B cell (primary cell): Measurements from ENCODE around the gene VGLL1. TPM values are rescaled to one million over a fixed set of nuclear protein-coding genes. Genes with fewer than 3 reads are reported as not detected.

Experiments used
- ATAC-seq: fragments of 200-7000 bp; cut with Tn5 transposase; one replicate; pipeline ENCODE4 v1.10.0; 2021; ENCODE audit warnings: low read depth, mild to moderate bottlenecking, moderate number of reproducible peaks, moderate library complexity
- CTCF ChIA-PET: fragments of 350-600 bp; sonication (Branson Sonifier 250); formaldehyde crosslinking; loops from one replicate; lab custom pipeline; 2021; ENCODE audit warnings: antibody characterized with exemption, inconsistent platforms; lab: Charles Lee
- POLR2A ChIA-PET: fragments of 350-600 bp; sonication (Branson Sonifier 250); formaldehyde crosslinking; loops from one replicate; lab custom pipeline; 2021; ENCODE audit warnings: antibody characterized with exemption; lab: Charles Lee
- DNase-seq: peaks from one replicate; pipeline ENCODE4 v3.0.0; 2013
- H2AFZ ChIP-seq: 2 replicates; pipeline ENCODE4 v1.6.1; 2012; ENCODE audit warnings: mild to moderate bottlenecking, low read depth, low read length; ENCODE audit not compliant: insufficient read depth, poor library complexity, severe bottlenecking
- H3K27ac ChIP-seq, 2 donors: 1 replicate in 1 of 2; 2 replicates in 1 of 2; pipeline ENCODE4 v1.5.1; 2012 to 2013; ENCODE audit warnings: low read length in 2 of 2, mild to moderate bottlenecking in 2 of 2, moderate library complexity in 1 of 2
- H3K27me3 ChIP-seq, 4 experiments: fragments of 200-600 bp in 1 of 4; sonication (generic) in 1 of 4; replicated peaks in 1 of 4; 1 replicate in 2 of 4; 2 replicates in 2 of 4; pipeline versions ENCODE4 v1.6.1 to v1.7.0; 2013 to 2016; ENCODE audit warnings: low read length in 3 of 4, mild to moderate bottlenecking in 2 of 4, mixed read lengths in 1 of 4, moderate library complexity in 1 of 4; ENCODE audit not compliant: insufficient read depth in 4 of 4, control insufficient read depth in 3 of 4; ENCODE audit errors: control extremely low read depth in 1 of 4
- H3K36me3 ChIP-seq, 2 experiments: replicated peaks in 1 of 2; 1 replicate in 1 of 2; 2 replicates in 1 of 2; pipeline versions ENCODE4 v1.6.1 to v1.7.1; 2013; ENCODE audit warnings: low read length in 1 of 2; ENCODE audit not compliant: insufficient read depth in 2 of 2, control insufficient read depth in 1 of 2; ENCODE audit errors: control extremely low read depth in 1 of 2, extremely low read depth in 1 of 2
- H3K4me1 ChIP-seq, 2 donors: fragments of 200-600 bp in 1 of 2; sonication (generic) in 1 of 2; 1 replicate in 1 of 2; 2 replicates in 1 of 2; pipeline versions ENCODE4 v1.5.1 to v1.6.1; 2013 to 2017; ENCODE audit warnings: low read length in 2 of 2; ENCODE audit not compliant: control insufficient read depth in 2 of 2, insufficient read depth in 2 of 2
- H3K4me2 ChIP-seq: replicated peaks from 2 replicates; pipeline ENCODE3; 2012; ENCODE audit warnings: mild to moderate bottlenecking, low read depth, low read length; ENCODE audit not compliant: poor library complexity, severe bottlenecking
- H3K4me3 ChIP-seq, 5 experiments: fragments of 200-600 bp in 1 of 5; sonication (generic) in 1 of 5; 1 replicate in 3 of 5; 2 replicates in 2 of 5; pipeline versions ENCODE4 v1.5.1 to v1.7.0; 2011 to 2016; ENCODE audit warnings: low read length in 4 of 5, mild to moderate bottlenecking in 4 of 5, low read depth in 2 of 5, control low read depth in 1 of 5, moderate library complexity in 1 of 5; ENCODE audit not compliant: insufficient read depth in 1 of 5; ENCODE audit errors: control extremely low read depth in 1 of 5, extremely low read depth in 1 of 5
- H3K79me2 ChIP-seq: fragments of 200-600 bp; sonication (generic); one replicate; pipeline ENCODE4 v1.6.0; 2016; ENCODE audit warnings: low read length; ENCODE audit not compliant: control insufficient read depth, insufficient read depth
- H3K9ac ChIP-seq: fragments of 200-600 bp; sonication (generic); 2 replicates; pipeline ENCODE4 v1.6.1; 2017; ENCODE audit warnings: mild to moderate bottlenecking, low read length, moderate library complexity
- H3K9me3 ChIP-seq, 3 donors: one replicate each; pipeline versions ENCODE4 v1.6.1 to v1.7.1; 2013; ENCODE audit warnings: low read length in 2 of 3; ENCODE audit not compliant: control insufficient read depth in 2 of 3, insufficient read depth in 1 of 3; ENCODE audit errors: control extremely low read depth in 1 of 3
- H4K20me1 ChIP-seq: 2 replicates; pipeline ENCODE4 v1.6.0; 2012; ENCODE audit warnings: mild to moderate bottlenecking, low read length; ENCODE audit not compliant: insufficient read depth, control insufficient read depth, poor library complexity, severe bottlenecking
- H3K27ac Mint-ChIP-seq: one replicate; pipeline ENCODE4 v1.8.0; 2021; ENCODE audit warnings: mixed read lengths
- H3K27me3 Mint-ChIP-seq: one replicate; pipeline ENCODE4 v1.8.0; 2021; ENCODE audit warnings: mixed read lengths
- H3K4me1 Mint-ChIP-seq: one replicate; pipeline ENCODE4 v1.8.0; 2021; ENCODE audit warnings: mixed read lengths
- H3K4me3 Mint-ChIP-seq: one replicate; pipeline ENCODE4 v1.8.0; 2021; ENCODE audit warnings: mixed read lengths
- H3K9me3 Mint-ChIP-seq: one replicate; pipeline ENCODE4 v1.8.0; 2022; ENCODE audit warnings: mixed read lengths; ENCODE audit not compliant: insufficient read depth
- EZH2 ChIP-seq: IDR thresholded peaks from 2 replicates; pipeline ENCODE4 v1.6.1; 2012; ENCODE audit warnings: borderline replicate concordance, low read depth, mild to moderate bottlenecking, moderate library complexity, low read length; ENCODE audit not compliant: insufficient read depth, poor library complexity, severe bottlenecking
- WGBS: methylation state at CpG from one replicate; pipeline ENCODE4 v1.1.5; 2013; ENCODE audit warnings: missing lambda C conversion rate; ENCODE audit not compliant: insufficient coverage; 5-methylcytosine and 5-hydroxymethylcytosine counted together
- intact Hi-C: fragments of 100-400 bp; cut with micrococcal nuclease; formaldehyde crosslinking; loops from one replicate; pipeline ENCODE4 v1.10.0; 2022
- polyA plus RNA-seq: library from polyadenylated mRNA; depleted of rRNA; stranded (reverse); fragments of >200 nt; gene quantifications from 2 replicates; pipeline ENCODE4 v1.2.3, GENCODE V29; 2012
- total RNA-seq, 2 donors: library from RNA; stranded (reverse); fragments of 120-200 nt in 1 of 2; gene quantifications; 1 replicate in 1 of 2; 2 replicates in 1 of 2; pipeline versions ENCODE4 v1.2.3 to v1.2.4, GENCODE V29; 2013 to 2022
- TF ChIP-seq, protein P1 (sequence below): fragments of 200-600 bp; IDR thresholded peaks from one replicate; pipeline ENCODE4 v1.8.0; 2022; ENCODE audit warnings: antibody characterized with exemption, mild to moderate bottlenecking

The VGLL1 gene
- total and polyA plus RNA-seq, 2 donors (not counting 1 experiment from before 2014, with no cell fraction given) = not detected

DNA sequence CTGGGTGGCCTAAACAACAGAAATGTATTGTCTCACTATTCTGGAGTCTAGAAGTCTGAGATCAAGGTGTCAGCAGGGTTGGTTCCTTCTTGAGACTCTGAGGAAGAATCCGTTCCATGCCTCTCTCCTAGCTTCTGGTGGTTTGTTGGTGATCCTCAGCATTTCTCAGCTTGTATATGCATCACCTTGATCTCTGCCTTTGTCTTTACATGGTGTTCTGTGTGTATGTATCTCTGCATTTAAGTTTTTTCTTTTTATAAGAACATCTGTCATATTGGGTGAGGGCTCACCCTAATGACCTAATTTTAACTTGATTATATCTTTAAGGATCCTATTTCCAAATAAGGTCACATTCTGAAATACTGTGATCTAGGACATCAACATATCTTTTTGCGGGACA is 65.3 kb downstream of the VGLL1 start:
- Histone ChIP-seq H3K27me3 (no peaks in the 10 kb centered on the region), H3K9ac (no peak overlapping the region), H3K79me2 (no peaks in the 10 kb centered on the region), H3K27ac (no peak overlapping the region), H3K4me2 (no peak overlapping the region), H4K20me1 (no peaks in the 10 kb centered on the region), H3K36me3 (no peaks in the 10 kb centered on the region), H3K4me1 (no peaks in the 10 kb centered on the region), H3K9me3 (no peaks in the 10 kb centered on the region), H2AFZ (no peak overlapping the region), H3K4me3 (no peak overlapping the region)
- no peak for TF ChIP-seq EZH2
- TF ChIP-seq, protein P1, sequence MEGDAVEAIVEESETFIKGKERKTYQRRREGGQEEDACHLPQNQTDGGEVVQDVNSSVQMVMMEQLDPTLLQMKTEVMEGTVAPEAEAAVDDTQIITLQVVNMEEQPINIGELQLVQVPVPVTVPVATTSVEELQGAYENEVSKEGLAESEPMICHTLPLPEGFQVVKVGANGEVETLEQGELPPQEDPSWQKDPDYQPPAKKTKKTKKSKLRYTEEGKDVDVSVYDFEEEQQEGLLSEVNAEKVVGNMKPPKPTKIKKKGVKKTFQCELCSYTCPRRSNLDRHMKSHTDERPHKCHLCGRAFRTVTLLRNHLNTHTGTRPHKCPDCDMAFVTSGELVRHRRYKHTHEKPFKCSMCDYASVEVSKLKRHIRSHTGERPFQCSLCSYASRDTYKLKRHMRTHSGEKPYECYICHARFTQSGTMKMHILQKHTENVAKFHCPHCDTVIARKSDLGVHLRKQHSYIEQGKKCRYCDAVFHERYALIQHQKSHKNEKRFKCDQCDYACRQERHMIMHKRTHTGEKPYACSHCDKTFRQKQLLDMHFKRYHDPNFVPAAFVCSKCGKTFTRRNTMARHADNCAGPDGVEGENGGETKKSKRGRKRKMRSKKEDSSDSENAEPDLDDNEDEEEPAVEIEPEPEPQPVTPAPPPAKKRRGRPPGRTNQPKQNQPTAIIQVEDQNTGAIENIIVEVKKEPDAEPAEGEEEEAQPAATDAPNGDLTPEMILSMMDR = no peak
- WGBS = no CpG with 5 or more reads among the region's 2 CpGs
- no peak overlapping the region for H3K4me3 Mint-ChIP-seq
- ATAC-seq (no peak), DNase-seq (no peak)
- intact Hi-C loops = no loop called here
- CTCF ChIA-PET = no interaction called here
- no peak overlapping the region for H3K27ac Mint-ChIP-seq
- H3K27me3 Mint-ChIP-seq = no peaks in the 10 kb centered on the region
- POLR2A ChIA-PET = no interaction called here
- H3K9me3 Mint-ChIP-seq = no peaks in the 10 kb centered on the region
- H3K4me1 Mint-ChIP-seq = no peaks in the 10 kb centered on the region

DNA sequence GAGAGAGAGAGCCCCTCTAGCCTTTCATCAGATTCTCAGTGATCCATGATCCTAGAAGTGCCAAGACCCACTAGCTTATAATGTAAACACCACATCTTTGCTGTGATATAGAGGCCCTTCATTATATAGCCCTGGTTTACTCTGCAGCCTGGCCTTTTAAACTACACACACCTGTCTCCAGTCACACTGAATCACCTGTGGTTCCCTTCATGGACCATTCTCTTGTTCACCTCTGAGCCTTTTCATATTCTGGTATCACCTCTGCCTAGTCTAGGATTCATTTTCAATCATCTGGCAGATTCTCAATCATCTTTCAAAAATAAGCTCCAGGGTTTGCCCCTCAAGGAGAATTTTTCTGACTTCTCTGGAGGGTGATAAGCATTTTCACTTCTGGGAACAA is 65.9 kb downstream of the VGLL1 start:
- intact Hi-C loops = no loop called here
- Mint-ChIP-seq H3K4me3 (no peak overlapping the region), H3K27ac (no peak overlapping the region), H3K27me3 (no peaks in the 10 kb centered on the region), H3K9me3 (no peaks in the 10 kb centered on the region), H3K4me1 (no peaks in the 10 kb centered on the region)
- POLR2A ChIA-PET = no interaction called here
- no peak overlapping the region for H3K9ac ChIP-seq
- H2AFZ ChIP-seq = no peak overlapping the region
- H3K9me3 ChIP-seq = no peaks in the 10 kb centered on the region
- H3K4me2 ChIP-seq = no peak overlapping the region
- no peak for ATAC-seq
- no peak overlapping the region for H3K4me3 ChIP-seq
- CTCF ChIA-PET = no interaction called here
- no peaks in the 10 kb centered on the region for H3K27me3 ChIP-seq
- DNase-seq = no peak
- no peaks in the 10 kb centered on the region for H4K20me1 ChIP-seq
- H3K79me2 ChIP-seq = no peaks in the 10 kb centered on the region
- TF ChIP-seq, protein P1 = no peak
- no peak for TF ChIP-seq EZH2
- H3K27ac ChIP-seq = no peak overlapping the region
- no peaks in the 10 kb centered on the region for H3K4me1 ChIP-seq
- H3K36me3 ChIP-seq = no peaks in the 10 kb centered on the region
